ENCODE measurements around the gene HSD17B2.
"Not testable (repeated sequence)": the region's sequence is repeated elsewhere in the genome, so short reads cannot be mapped to it uniquely, and the experiment has no call there.

HSD17B2 gene

DNA sequence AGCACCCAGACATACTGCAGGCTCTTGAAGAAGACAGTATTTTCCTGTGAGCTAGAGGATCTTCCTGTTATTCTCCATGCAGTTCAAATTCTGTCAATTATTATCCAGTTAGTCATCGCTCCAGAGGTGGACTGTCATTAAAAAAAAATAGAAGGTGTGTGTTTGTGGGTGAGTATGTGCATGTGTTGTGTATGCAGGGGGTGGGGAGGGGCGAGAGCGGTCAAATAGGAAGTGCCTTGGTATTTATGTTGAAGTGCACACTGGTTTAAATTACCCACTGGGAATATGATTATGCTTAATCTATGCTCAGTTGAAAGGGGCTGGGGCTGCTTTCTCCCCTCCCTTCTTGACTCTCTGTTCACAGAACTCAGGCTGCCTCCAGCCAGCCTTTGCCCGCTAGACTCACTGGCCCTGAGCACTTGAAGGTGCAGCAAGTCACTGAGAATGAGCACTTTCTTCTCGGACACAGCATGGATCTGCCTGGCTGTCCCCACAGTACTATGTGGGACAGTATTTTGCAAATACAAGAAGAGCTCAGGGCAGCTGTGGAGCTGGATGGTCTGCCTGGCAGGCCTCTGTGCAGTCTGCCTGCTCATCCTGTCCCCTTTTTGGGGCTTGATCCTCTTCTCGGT, at the start of gene HSD17B2:
HSD17B2 (plus strand) TSS at position 273 of the 632 bp plus-strand sequence; CDS start at position 445, 172 bp downstream.
- DNase-seq (ENCODE audit: low read depth in 2 of 2): no peak

GRCh38 chr16:81987121-81987520, 47.9 kb upstream of the HSD17B2 start:
- no peak for DNase-seq (ENCODE audit: low read depth in 2 of 2)

GRCh38 chr16:81987706-81988105, 47.3 kb upstream of the HSD17B2 start:
- DNase-seq (ENCODE audit: low read depth in 2 of 2): no peak

DNA sequence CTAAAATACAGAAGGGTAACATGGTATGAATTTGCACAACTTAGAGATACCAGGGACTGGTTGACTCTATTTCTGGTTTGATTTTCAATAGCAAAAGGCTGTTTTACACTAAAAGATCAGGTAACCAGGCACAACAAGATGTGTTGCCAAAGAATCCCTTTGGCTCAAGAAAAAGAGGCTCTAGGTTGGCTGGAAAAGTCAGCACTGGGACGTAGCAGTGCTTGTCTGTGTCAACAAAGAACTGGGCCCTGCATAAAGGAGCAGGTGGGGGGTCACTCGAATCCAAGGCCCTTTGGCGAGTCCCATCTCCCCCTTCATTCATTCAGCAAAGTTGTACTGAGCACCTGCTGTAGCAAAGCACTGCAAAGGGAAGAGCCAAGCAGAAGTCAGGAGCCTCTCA, 42.2 kb upstream of the HSD17B2 start:
- DNase-seq (ENCODE audit: low read depth in 2 of 2): no peak

- no peak for DNase-seq (ENCODE audit: low read depth in 2 of 2)
Observed at GRCh38 chr16:81994485-81994884, 40.6 kb upstream of the HSD17B2 start.

DNA sequence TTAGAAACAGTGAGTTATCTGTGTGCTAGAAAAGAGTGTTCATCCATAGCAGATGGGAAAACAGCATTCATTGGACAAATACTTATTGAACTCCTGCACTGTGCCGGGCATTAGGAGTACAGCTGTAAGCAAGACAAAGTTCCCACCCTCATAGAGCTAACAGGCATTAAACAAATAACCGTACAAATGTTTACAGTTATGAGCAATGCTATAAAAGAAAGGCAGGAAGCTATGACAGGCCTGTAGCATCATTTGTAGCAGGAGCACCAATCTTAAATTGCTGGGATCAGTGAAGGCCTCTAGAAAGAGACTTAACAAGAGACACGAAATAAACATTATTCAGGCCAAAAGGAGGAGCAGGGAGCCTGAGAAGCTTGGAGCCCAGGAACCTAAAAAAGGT, 39.4 kb upstream of the HSD17B2 start:
- DNase-seq (ENCODE audit: low read depth in 2 of 2): no peak

DNA sequence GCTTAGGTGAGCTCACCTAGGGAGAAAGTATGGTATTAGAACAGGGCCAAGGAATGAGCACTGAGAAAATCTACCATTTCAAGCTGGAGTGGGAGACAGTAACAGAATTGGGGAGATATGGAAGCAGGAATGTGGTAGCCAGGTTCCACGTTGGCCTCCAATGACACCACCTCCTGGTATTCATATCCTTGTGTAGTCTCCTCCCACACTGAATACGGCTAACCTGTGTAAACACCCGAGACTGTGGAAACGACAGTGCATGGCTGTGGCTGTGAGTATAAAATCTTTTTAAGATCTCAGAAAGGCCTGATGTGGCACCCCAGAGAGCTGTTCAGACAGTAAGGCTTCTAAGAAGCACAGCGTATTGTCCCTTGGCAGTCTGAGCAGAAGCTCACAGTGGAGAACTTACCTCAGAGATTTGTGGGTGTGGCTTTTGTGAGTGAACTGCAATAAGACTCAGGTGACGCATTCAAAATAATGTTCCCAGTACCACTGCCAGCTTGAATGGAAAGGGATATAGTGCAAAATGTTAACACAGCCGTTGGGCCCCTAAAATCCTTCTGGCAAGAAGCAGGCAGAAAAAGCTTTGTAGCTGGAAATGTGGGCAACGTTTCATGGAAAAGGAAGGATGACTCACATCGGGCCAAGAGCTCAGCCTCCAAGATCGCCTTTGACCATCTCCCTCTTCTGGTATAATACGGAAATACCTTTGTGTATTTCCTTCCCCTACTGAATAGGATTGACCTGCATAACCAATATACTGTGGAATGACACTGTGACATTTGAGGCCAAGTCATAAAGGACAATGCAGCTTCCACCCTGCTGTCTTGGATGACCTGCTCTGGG, 38.2 kb upstream of the HSD17B2 start:
- no peak for DNase-seq (ENCODE audit: low read depth in 2 of 2)

- DNase-seq (ENCODE audit: low read depth in 2 of 2): no peak
Observed at GRCh38 chr16:81997738-81998137, 37.3 kb upstream of the HSD17B2 start.

- DNase-seq (ENCODE audit: low read depth in 2 of 2): no peak
Observed at GRCh38 chr16:82002831-82003230, 32.2 kb upstream of the HSD17B2 start.

DNA sequence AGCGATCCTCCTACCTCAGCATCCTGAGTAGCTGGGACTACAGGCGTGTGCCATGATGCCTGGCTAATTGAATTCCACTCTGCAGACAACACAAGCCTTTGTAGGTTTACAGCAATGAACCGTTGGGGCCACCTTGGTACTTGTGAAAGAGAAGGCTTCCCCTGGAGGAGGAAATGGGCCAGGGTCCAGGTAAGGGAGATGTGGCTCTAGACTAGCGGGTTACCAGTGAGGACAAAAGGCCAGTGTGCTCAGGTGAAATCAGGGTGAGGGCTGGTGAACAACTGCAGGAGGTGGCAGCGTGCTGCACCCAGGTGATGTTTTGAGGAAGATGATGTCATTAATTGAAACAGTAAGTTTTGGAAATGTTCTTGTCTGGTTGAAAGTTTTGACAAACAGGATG, 30.5 kb upstream of the HSD17B2 start:
- no peak for DNase-seq (ENCODE audit: low read depth in 2 of 2)

DNA sequence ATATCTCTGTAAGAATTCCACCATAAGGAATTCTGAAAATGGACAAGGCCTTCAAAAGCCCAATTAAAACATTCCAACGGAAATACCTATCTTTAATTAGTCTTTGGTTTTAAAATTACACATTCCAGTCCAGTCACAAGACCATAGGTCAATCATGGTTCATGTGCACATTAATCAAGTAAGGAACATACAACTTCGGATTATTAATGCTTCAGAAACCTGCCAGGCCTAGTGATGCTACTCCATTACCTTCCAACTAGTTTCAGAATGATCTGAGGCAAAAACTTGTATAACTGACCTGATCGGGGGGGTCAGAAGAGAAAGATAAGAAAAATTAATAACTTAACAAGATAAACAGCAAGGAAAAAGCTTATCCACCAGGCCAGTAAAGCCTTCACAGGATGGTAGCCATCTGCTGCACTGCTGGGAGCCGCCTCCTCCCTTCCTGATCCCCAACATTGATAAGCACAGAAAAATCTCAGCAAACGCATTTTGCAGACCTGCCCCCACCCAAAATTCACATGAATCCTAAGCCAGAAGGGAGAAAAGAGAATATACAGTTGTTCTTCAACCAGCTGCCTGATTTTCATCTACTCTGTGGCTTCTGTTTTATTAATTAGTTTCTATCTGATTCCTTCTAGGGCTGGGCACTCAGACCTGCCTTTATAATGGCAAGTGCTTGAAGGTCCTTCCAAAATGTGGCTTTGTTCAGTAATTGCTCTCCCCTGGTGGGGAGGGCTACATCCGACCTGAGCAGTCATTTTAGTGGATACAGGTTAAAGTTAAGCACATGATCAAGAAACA, 29.8 kb upstream of the HSD17B2 start:
- no peak for DNase-seq (ENCODE audit: low read depth in 2 of 2)

DNA sequence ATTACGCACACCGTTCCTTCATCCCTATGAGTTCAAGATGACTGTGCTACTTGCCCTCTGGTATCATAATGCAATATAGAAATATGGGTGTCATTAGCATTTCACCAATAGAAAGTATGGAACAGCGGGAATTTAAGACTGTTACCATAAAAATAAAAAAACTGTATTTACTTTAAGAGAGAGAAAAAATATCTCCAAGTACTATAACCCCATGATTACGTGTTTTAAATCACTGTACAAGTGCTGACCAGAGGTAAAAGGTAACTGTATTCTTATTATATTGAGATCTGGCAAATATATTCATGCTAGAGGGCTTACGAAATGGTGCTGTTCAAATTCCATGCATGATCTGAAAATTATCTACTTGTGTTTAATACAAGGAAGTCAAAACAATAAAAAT, 29.0 kb upstream of the HSD17B2 start:
- DNase-seq (ENCODE audit: low read depth in 2 of 2): no peak

GRCh38 chr16:82007189-82007588, 27.9 kb upstream of the HSD17B2 start:
- DNase-seq (ENCODE audit: low read depth in 2 of 2): no peak

- no peak for DNase-seq (ENCODE audit: low read depth in 2 of 2)
Observed at GRCh38 chr16:82008957-82009592, 26.0 kb upstream of the HSD17B2 start.

DNA sequence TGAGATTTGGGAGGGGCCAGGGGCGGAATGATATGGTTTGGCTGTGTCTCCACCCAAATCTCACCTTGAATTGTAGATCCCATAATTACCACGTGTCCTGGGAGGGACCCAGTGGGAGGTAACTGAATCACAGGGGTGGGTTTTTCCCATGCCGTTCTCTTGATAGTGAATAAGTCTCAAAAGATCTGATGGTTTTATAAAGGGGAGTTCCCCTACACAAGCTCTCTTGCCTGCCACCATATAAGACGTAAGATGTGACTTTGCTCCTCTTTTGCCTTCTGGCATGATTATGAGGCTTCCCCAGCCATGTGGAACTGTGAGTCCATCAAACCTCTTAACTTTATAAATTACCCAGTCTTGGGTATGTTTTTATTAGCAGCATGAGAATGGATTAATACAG, 25.3 kb upstream of the HSD17B2 start:
- not testable (repeated sequence) for DNase-seq (ENCODE audit: low read depth in 2 of 2)

DNA sequence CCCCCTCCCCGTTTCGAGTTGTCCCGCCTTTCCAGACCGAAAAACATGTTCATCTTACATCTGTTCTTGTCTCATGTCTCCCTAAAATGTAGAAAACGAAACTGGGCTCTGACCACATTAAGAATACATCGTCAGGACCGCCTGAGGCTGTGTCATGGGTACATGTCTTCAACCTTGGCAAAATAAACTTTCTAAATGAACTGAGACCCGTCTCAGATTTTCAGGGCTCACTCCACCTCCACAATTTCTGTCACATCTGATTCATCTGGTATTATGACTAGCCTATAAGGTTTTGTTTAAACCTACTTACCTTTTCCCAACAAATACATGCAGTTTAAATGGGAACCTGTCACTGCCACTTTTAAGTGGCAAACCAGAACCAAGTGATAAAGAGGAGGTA, 24.4 kb upstream of the HSD17B2 start:
- no peak for DNase-seq (ENCODE audit: low read depth in 2 of 2)

DNA sequence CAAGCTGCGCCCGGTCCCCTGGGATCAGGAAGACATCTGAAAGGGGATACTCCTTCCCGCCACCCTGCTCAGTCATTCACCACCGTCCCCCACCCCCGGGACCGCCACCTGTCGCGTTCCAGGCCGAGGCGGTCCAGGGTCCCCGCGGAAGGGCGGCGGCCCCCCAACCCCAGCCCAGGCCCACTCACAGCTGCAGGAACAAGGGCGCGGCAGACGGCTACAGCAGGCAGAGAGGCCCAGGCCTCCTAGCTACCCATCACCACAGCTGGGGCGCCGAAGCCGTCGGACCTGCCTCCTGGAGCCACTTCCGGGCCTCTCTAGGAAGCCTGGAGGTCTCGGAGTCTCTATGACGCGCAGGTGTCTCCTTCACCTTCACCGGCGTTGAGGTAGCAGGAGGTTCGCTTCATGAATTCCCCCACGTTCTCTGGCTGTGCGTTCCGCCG, 23.8 kb upstream of the HSD17B2 start, which contains the start of gene SDR42E1:
SDR42E1 (minus strand) TSS at position 272 of the 443 bp plus-strand sequence. CDS start 10,612 bp downstream, outside the sequence.
- DNase-seq (ENCODE audit: low read depth in 2 of 2): peak; percentile 39 to 49

GRCh38 chr16:82013139-82013538, 21.9 kb upstream of the HSD17B2 start:
- DNase-seq (ENCODE audit: low read depth in 2 of 2): no peak

DNA sequence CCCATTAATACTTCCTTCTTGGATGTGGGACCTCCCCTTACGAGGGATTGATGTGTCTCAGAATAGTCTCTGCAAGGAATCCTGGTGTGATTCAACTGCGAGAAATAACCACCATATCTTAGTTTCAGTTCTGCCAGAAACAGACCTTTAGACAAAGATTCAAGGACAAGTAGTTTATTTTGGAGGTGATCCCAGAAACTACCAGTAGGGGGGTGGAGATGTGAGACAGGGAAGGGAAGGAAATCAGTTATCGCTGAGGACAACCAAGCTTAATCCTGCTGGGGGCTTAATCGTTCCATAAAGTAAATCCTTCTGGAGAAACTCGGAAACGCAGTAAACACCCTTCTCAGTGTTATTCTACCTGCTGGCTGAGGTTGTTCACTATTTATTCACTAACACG, 18.8 kb upstream of the HSD17B2 start:
- no peak for DNase-seq (ENCODE audit: low read depth in 2 of 2)

- no peak for DNase-seq (ENCODE audit: low read depth in 2 of 2)
Observed at GRCh38 chr16:82016964-82017363, 18.1 kb upstream of the HSD17B2 start.

- no peak for DNase-seq (ENCODE audit: low read depth in 2 of 2)
Observed at GRCh38 chr16:82017911-82018568, 17.0 kb upstream of the HSD17B2 start.

Data from stimulated activated CD8-positive, alpha-beta memory T cell treated with anti-CD3 and anti-CD28 coated beads, Interleukin-7, amount 100 ng/mL, for 4 hours (primary cell).